HEK293 (cell line): ENCODE results near the gene EPN2.
"Not testable (repeated sequence)": the region's sequence is repeated elsewhere in the genome, so short reads cannot be mapped to it uniquely, and the experiment has no call there.

Source experiments
- CTCF ChIA-PET: fragments of 350-600 bp; formaldehyde crosslinking; extraction: SDS; loops from one replicate; lab custom pipeline; 2021; ENCODE audit warnings: antibody characterized with exemption; lab: Yijun Ruan, JAX
- POLR2A ChIA-PET: fragments of 300-600 bp; formaldehyde crosslinking; extraction: SDS; loops from one replicate; lab custom pipeline; 2020; ENCODE audit warnings: antibody characterized with exemption, inconsistent platforms; lab: Yijun Ruan, JAX
- H3K27ac ChIP-seq: fragments of 200-500 bp; sonication (Bioruptor generic); 2 replicates; pipeline ENCODE4 v1.5.1; 2014; ENCODE audit warnings: low read depth, low read length, control low read depth, inconsistent platforms; ENCODE audit errors: extremely low read depth
- H3K36me3 ChIP-seq, 2 experiments: fragments of 200-500 bp in 1 of 2; sonication (Bioruptor generic) in 1 of 2; 1 replicate in 1 of 2; 2 replicates in 1 of 2; pipeline ENCODE4 v1.5.1; 2014 to 2017; ENCODE audit warnings: inconsistent platforms in 2 of 2, low read length in 2 of 2; ENCODE audit not compliant: control insufficient read depth in 2 of 2, insufficient read depth in 1 of 2
- H3K4me1 ChIP-seq: fragments of 200-500 bp; sonication (Bioruptor generic); 2 replicates; pipeline ENCODE4 v1.5.1; 2014; ENCODE audit warnings: mild to moderate bottlenecking, low read length, inconsistent platforms; ENCODE audit not compliant: control insufficient read depth, insufficient read depth
- H3K4me3 ChIP-seq: 2 replicates; pipeline ENCODE4 v1.5.1; 2011; ENCODE audit warnings: low read depth, mild to moderate bottlenecking, control low read depth, low read length, moderate library complexity
- H3K9me3 ChIP-seq: fragments of 200-500 bp; sonication (Bioruptor generic); 2 replicates; pipeline ENCODE4 v1.5.1; 2014; ENCODE audit warnings: low read depth, low read length, inconsistent platforms; ENCODE audit not compliant: control insufficient read depth, insufficient read depth
- BCL11B ChIP-seq: fragments of 450-650 bp; formaldehyde crosslinking; IDR thresholded peaks from 2 replicates; pipeline ENCODE4 v1.5.1; 2016; ENCODE audit warnings: low read depth, missing biosample characterization, missing genetic modification characterization
- SP3 ChIP-seq: fragments of 450-650 bp; formaldehyde crosslinking; IDR thresholded peaks from 2 replicates; pipeline ENCODE4 v1.5.1; 2016; ENCODE audit warnings: missing biosample characterization, missing genetic modification characterization
- ZBTB10 ChIP-seq: fragments of 450-650 bp; formaldehyde crosslinking; IDR thresholded peaks from 2 replicates; pipeline ENCODE4 v1.5.1; 2016; ENCODE audit warnings: missing biosample characterization, missing genetic modification characterization
- ZBTB49 ChIP-seq: fragments of 450-650 bp; formaldehyde crosslinking; IDR thresholded peaks from 2 replicates; pipeline ENCODE4 v1.5.1; 2016; ENCODE audit warnings: missing biosample characterization, missing genetic modification characterization, low read depth
- ZNF140 ChIP-seq: fragments of 450-650 bp; formaldehyde crosslinking; IDR thresholded peaks from 2 replicates; pipeline ENCODE4 v1.5.1; 2016; ENCODE audit warnings: missing biosample characterization, missing genetic modification characterization
- ZNF23 ChIP-seq: fragments of 450-650 bp; formaldehyde crosslinking; IDR thresholded peaks from 2 replicates; pipeline ENCODE4 v1.5.1; 2016; ENCODE audit warnings: missing biosample characterization, missing genetic modification characterization, borderline replicate concordance
- ZNF335 ChIP-seq: fragments of 450-650 bp; formaldehyde crosslinking; conservative IDR thresholded peaks from 2 replicates; pipeline ENCODE4 v1.5.1; 2016; ENCODE audit warnings: missing biosample characterization, missing genetic modification characterization
- ZNF501 ChIP-seq: fragments of 450-650 bp; formaldehyde crosslinking; IDR thresholded peaks from 2 replicates; pipeline ENCODE4 v1.5.1; 2016; ENCODE audit warnings: missing biosample characterization, missing genetic modification characterization
- ZNF529 ChIP-seq: fragments of 450-650 bp; formaldehyde crosslinking; IDR thresholded peaks from 2 replicates; pipeline ENCODE4 v1.5.1; 2017; ENCODE audit warnings: missing genetic modification characterization, missing biosample characterization; ENCODE audit not compliant: insufficient replicate concordance
- ZNF548 ChIP-seq: fragments of 450-650 bp; formaldehyde crosslinking; IDR thresholded peaks from 2 replicates; pipeline ENCODE4 v1.5.1; 2016; ENCODE audit warnings: missing biosample characterization, missing genetic modification characterization
- ZNF571 ChIP-seq: fragments of 450-650 bp; formaldehyde crosslinking; IDR thresholded peaks from 2 replicates; pipeline ENCODE4 v1.5.0; 2017; ENCODE audit warnings: missing biosample characterization, missing genetic modification characterization
- ZNF624 ChIP-seq: fragments of 450-650 bp; formaldehyde crosslinking; IDR thresholded peaks from 2 replicates; pipeline ENCODE4 v1.5.1; 2017; ENCODE audit warnings: missing biosample characterization, missing genetic modification characterization
- ZNF707 ChIP-seq: fragments of 450-650 bp; formaldehyde crosslinking; IDR thresholded peaks from 2 replicates; pipeline ENCODE4 v1.5.1; 2016; ENCODE audit warnings: missing biosample characterization, missing genetic modification characterization
- ZNF768 ChIP-seq: fragments of 450-650 bp; formaldehyde crosslinking; IDR thresholded peaks from 2 replicates; pipeline ENCODE4 v1.5.1; 2018; ENCODE audit warnings: missing biosample characterization, mild to moderate bottlenecking, missing genetic modification characterization
- ZSCAN30 ChIP-seq: fragments of 450-650 bp; IDR thresholded peaks from 2 replicates; pipeline ENCODE4 v1.5.1; 2018; ENCODE audit warnings: missing biosample characterization, mild to moderate bottlenecking, missing genetic modification characterization, moderate library complexity
- TF ChIP-seq, protein P1 (sequence below): fragments of 450-650 bp; formaldehyde crosslinking; IDR thresholded peaks from 2 replicates; pipeline ENCODE4 v1.5.1; 2016; ENCODE audit warnings: missing biosample characterization, missing genetic modification characterization, low read depth
- TF ChIP-seq, protein P2 (sequence below): fragments of 450-650 bp; formaldehyde crosslinking; IDR thresholded peaks from 2 replicates; pipeline ENCODE4 v1.5.1; 2016; ENCODE audit warnings: missing biosample characterization, missing genetic modification characterization

EPN2 gene

GRCh38 chr17:19275457-19276127 is 38.4 kb downstream of the EPN2 start:
- Histone ChIP-seq H3K36me3 (peaks cover 0 to 16% of the 10 kb centered on the region in 2 experiments; a peak in 2 of 3 replicates), H3K9me3 (no peaks in the 10 kb centered on the region), H3K27ac (no peak overlapping the region), H3K4me3 (no peak overlapping the region), H3K4me1 (no peaks in the 10 kb centered on the region; the same call in 1 of the 2 replicates)
- TF ChIP-seq ZNF548 (tag by site-specific recombination) (no peak), ZNF529 (tag by site-specific recombination) (no peak), ZNF707 (tag by site-specific recombination) (no peak), ZNF624 (no peak), ZNF23 (tag by site-specific recombination) (no peak), ZBTB10 (tag by site-specific recombination) (no peak), BCL11B (tag by site-specific recombination) (no peak), ZNF571 (tag by site-specific recombination) (no peak), ZNF501 (tag by site-specific recombination) (no peak), ZNF335 (tag by site-specific recombination) (no peak), ZNF768 (tag by site-specific recombination) (no peak), SP3 (tag by site-specific recombination) (no peak), ZSCAN30 (tag by site-specific recombination) (no peak), ZNF140 (tag by site-specific recombination) (no peak), ZBTB49 (tag by site-specific recombination) (no peak)
- TF ChIP-seq, protein P1, sequence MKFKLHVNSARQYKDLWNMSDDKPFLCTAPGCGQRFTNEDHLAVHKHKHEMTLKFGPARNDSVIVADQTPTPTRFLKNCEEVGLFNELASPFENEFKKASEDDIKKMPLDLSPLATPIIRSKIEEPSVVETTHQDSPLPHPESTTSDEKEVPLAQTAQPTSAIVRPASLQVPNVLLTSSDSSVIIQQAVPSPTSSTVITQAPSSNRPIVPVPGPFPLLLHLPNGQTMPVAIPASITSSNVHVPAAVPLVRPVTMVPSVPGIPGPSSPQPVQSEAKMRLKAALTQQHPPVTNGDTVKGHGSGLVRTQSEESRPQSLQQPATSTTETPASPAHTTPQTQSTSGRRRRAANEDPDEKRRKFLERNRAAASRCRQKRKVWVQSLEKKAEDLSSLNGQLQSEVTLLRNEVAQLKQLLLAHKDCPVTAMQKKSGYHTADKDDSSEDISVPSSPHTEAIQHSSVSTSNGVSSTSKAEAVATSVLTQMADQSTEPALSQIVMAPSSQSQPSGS (tag by site-specific recombination), result no peak
- TF ChIP-seq, protein P2, sequence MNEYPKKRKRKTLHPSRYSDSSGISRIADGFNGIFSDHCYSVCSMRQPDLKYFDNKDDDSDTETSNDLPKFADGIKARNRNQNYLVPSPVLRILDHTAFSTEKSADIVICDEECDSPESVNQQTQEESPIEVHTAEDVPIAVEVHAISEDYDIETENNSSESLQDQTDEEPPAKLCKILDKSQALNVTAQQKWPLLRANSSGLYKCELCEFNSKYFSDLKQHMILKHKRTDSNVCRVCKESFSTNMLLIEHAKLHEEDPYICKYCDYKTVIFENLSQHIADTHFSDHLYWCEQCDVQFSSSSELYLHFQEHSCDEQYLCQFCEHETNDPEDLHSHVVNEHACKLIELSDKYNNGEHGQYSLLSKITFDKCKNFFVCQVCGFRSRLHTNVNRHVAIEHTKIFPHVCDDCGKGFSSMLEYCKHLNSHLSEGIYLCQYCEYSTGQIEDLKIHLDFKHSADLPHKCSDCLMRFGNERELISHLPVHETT (tag by site-specific recombination), result no peak
- ChIA-PET CTCF (interaction anchor here (1.5 kb wide), 1 partner anchor 87 kb away, joined by 3 read pairs; the partner anchor contains the start of gene B9D1), POLR2A (interaction anchor here (0.6 kb wide), 1 partner anchor 26 kb away, joined by 3 read pairs; no protein-coding TSS in a partner anchor)

DNA sequence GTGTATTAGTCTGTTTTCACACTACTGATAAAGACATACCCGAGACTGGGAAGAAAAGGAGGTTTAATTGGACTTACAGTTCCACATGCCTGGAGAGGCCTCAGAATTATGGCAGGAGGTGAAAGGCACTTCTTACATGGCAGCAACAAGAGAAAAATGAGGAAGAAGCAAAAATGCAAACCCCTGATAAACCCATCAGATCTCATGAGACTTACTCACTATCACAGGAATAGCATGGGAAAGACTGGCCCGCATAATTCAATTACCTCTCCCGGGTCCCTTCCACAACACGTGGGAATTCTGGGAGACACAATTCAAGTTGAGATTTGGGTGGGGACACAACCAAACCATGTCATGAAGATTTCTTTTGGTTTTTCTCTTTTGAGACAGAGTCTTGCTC is 41.1 kb downstream of the EPN2 start:
- H3K4me3 ChIP-seq, H3K27ac ChIP-seq, POLR2A ChIA-PET, CTCF ChIA-PET, H3K4me1 ChIP-seq, H3K9me3 ChIP-seq: not testable (repeated sequence)
- peaks cover 0 to 23% of the 10 kb centered on the region in 2 experiments; a peak in 2 of 3 replicates for H3K36me3 ChIP-seq
